ENCODE results near the gene WDR90.
A peak's percentile ranks its signal among the peaks of the same experiment; 100 is the strongest.

Gene WDR90

DNA sequence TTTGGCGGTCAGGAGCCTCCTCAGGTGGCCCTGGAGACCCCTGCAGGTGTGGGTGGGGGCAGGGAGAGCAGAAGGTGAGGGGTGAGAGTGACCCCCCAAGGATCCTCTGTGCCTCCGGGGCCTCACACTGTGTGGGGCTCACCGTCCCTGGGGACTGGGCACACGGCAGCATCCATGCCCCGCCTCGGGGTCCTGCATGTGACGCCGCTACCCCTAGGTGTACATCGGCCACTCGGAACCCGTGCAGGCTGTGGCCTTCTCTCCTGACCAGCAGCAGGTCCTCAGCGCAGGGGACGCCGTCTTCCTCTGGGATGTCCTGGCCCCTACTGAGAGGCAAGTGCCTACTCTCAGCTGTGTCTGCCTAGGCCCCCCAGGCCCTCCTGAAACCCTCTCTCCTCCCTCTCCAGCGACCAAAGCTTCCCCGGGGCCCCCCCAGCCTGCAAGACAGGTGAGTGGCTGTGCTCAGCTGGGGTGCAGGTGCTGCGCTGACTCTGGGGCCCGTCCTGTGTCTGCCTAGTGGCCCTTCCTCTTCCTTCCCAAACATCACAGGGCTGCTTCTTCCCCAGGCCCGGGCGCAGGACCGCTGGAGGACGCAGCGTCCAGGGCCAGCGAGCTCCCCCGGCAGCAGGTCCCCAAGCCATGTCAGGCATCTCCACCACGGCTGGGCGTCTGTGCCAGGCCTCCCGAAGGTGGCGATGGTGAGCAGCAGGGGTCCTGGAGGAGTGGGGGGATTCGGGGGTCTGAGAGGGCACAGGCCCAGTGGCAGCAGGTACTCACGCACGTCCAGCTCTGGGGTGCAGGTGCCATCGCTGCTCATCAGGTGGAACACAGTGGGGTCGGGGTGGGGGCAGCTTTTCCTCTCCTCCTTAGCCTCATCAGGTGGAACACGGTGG, 9.8 kb downstream of the WDR90 start:
- DNase-seq: no peak

DNA sequence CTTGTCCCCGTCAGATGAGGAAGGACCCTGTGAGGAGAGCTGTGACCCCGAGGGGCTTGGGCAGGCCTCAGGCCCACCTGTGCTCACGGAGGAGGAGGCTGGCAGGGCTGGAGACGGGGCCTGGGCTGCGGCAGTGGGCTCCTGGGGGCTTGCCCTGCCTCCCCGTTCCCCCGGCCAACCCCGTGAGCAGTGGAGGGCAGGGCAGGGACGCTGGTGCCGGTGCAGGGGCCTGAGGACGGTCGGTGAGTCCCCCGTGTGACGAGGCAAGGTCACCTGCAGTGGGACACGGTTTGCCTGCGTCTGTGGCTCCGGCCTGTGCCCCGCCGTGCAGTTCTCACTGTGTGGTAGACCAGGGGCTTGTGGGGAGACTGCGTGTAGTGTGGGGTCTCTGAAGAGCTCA, 10.5 kb downstream of the WDR90 start:
- no peak for DNase-seq

DNA sequence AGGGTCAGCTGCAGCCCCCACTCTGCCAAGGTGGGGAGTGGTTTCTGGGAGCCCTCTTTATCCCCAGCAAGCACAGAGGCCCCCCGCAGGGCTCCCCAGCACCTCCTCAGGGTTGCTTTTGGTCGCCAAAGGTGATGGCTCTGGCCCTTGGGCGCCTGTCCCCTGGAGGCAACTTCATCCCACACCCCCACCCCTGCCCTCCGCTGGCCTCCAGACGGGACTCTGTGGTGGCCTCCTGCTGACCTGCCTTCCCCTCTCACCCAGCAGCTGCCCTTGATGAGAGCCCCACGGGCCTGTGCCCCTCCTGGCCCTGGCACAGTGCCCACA, 10.9 kb downstream of the WDR90 start:
- DNase-seq: no peak

DNA sequence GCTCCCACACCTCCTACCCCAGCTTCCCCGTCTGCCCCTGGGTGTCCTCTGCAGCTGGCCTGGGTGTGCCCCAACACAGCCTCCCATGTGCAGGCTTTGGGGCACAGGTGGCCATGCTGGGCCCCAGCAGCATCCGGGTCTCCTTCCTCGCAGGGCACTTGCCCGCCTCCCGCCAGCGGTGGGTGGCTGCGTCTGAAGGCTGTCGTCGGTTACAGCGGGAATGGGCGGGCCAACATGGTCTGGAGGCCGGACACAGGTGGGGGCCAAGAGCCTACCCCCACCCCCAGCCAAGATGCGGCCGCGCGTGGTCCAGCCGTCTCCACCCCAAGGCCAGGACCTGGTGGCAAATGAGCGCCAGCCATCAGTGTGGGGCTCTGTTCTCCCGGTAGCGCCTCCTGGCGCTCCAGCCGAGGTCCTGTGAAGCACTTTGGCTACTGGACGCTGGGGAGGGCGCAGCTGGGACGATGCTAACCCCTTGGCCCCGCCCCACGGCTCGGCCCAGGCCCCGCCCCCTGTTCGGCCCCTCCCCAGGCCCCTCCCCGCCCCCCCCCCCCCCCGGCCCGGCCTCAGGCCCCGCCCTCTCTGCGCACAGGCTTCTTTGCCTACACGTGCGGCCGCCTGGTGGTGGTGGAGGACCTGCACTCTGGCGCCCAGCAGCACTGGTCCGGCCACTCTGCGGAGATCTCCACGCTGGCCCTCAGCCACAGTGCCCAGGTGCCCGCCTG, 11.5 kb downstream of the WDR90 start:
- peak in 55 of 56 donors; percentile 17 to 94 (median 77) for DNase-seq

DNA sequence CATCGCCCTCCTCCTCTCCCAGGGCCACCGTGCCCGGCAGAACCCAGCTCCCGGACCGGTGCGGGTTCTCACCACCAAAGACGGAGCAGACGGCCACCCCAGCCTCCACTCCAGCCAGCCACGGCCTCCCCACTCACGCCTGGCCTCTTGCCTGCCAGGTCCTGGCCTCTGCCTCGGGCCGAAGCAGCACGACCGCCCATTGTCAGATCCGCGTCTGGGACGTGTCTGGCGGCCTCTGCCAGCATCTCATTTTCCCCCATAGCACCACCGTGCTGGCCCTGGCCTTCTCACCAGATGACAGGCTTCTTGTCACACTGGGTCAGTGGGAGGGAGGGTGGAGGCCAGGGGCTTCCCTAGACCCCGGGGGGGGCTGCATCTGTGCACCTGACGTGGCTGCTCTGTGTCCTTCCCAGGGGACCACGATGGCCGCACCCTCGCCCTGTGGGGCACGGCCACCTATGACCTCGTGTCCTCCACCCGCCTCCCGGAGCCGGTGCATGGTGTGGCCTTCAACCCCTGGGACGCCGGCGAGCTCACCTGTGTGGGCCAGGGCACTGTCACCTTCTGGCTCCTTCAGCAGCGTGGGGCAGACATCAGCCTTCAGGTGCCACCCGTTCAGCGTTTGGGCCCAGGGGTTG, 12.1 kb downstream of the WDR90 start:
- peak in 2 of 56 donors; percentile 24 to 61 for DNase-seq

DNA sequence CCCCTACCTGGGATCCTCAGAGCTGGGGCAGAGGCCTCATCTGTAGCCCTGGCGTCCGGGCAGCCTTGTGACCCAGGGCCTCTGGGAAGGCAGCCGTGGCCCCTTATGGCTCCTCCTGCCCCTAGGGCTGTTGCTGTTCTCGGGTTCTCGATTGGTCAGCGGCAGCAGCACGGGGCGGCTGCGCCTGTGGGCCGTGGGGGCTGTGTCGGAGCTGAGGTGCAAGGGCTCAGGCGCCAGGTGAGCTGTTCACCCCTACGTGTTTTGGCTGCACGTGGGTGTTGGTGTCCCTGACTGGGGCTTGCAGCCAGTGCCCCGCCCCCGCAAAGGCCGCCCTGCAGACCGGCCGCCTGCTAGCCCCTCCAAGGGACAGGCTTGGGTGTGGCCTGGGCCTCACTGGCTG, 12.9 kb downstream of the WDR90 start:
- DNase-seq: no peak

DNA sequence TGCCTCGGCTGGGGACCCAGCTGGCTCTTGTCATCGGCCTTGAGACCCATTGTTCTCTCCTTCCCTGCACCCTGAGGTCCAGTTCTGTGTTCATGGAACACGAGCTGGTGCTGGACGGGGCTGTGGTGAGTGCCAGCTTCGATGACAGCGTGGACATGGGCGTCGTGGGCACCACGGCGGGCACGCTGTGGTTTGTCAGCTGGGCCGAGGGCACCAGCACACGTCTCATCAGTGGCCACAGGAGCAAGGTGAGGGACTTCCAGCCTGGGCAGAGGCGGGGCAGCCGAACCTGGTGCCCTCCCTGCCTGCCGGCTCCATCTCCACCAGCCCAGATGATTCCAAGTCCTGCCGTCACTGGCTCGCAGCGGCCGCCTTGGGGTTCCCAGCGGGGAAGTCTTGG, 13.4 kb downstream of the WDR90 start:
- no peak for DNase-seq

DNA sequence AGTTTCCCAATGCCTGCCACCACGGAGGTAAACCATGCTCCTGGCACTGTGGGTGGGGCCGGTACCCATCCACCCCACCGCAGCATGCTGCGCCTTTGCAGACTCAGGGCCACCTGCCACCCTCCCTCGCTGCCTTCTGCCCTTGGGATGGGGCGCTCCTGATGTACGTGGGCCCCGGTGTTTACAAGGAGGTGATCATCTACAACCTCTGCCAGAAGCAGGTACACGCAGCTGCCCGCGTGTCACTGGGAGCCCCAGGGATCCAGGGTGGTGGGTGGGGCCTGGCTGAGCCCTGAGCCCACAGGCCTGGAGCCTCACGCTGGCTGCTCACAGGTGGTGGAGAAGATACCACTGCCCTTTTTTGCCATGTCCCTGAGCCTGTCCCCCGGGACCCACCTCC, 17.4 kb downstream of the WDR90 start:
- DNase-seq: no peak

DNA sequence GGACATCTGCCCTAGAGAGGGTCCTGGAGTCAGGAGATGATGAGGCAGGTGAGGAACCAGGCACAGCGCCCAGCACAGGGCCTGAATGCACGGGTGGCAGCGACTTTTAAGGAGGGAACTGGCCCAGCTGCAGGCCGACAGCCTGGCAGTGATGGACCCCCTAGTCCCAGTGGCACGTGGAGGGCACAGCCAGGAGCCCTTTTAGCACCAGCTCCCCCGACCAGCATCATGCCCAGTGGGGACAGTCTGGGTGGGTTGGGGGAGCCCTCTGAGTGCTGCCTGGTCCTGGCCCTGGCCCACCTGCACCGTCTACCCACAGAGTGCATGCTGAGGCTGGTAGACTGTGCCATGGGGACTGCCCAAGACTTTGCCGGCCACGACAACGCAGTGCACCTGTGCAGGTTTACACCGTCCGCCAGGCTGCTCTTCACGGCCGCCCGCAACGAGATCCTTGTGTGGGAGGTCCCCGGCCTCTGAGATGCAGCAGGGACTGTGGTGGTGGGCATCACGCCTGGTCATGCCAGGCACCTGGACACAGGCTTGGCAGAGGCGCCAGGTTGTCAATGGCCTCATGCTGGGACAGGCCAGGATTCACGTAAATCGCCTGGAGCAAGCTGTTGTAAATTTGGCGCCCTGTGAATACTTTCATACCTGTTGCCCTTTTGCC, 18.1 kb downstream of the WDR90 start:
- DNase-seq: no peak

DNA sequence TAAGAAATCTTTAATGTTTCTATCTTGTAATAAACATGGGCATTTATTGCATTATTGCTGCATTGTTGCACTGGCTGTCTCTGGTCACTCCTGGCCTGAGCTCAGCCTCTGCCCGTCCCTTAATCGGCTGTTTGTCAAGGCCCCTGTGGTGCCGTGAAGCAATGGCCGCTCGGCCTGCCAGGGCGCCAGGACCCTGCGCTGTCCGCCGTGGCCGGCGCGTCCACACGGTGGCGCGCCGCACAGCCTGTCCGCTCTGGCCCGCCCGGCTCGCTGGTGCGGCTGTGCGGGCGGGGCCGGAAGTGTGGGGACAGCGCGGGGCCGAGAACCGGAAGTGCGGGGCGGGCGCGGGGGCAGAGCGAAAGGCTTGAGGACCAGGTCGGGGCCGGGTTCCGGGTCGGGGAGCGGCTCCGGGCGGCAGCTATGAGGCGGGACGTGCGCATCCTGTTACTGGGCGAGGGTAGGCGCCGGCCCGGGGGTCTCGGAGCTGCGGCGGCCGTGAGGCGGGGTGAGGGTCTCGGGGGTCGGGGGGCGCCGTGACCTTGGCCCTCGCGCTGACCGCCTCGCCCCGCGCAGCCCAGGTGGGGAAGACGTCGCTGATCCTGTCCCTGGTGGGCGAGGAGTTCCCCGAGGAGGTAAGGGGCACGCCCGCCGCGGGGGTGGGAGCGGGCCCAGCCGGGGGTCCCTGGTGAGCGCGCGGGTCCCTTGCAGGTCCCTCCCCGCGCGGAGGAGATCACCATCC, 18.8 kb downstream of the WDR90 start, which contains the start of gene RHOT2:
Gene RHOT2 (plus strand): TSS at position 353 of the 739 bp plus-strand sequence. CDS start 68 bp downstream, at position 421.
- peak in 55 of 56 donors; percentile 31 to 95 (median 81) for DNase-seq

DNA sequence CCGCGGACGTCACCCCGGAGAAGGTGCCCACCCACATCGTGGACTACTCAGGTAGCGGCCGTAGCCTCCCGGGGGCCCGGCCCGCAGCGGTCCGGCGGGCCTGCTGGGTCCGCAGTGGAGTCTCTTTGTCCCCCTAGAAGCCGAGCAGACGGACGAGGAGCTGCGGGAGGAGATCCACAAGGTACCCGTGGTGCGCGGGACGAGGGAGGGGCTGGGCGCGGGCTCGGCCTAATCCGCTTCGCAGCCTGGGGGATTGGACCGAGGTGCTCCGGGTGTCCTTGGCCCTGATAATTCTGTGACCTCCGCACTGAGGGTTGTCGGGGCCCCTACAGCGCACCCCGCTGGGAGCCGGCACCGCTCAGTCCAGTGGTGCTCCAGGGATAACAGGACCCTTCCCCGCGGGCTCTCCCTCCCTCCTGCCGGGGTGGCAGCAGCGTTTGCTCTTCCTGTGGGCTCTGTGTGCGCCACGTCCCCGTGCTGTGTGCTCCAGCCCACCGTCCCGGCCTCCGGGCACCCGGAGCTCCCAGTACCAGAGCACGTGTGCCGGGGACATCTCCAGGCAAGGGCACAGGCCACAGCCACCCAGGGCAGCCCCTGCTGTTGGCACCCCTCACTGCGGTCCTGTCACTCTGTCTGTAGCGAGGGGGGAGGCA, 19.5 kb downstream of the WDR90 start:
- no peak for DNase-seq

DNA sequence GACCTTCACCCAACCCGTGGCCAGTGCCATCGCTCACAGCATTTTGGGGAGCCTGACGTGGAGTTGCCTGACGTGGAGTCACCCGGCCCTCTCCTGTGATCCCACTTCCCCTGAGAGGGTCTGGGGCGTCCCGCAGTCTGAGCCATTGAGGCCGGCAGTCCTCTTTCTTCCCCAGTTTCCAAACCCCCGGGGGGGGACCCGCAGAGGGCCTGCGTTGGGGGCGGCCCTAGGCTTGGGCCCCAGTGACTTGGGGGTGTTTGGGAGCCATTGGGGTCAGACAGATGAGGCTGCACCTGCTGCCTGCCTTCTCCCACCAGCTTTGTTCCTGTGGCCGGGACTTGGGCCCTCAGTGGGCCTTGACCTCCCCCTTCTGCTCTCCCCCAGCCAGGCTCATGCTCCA, 20.5 kb downstream of the WDR90 start:
- no peak for DNase-seq

DNA sequence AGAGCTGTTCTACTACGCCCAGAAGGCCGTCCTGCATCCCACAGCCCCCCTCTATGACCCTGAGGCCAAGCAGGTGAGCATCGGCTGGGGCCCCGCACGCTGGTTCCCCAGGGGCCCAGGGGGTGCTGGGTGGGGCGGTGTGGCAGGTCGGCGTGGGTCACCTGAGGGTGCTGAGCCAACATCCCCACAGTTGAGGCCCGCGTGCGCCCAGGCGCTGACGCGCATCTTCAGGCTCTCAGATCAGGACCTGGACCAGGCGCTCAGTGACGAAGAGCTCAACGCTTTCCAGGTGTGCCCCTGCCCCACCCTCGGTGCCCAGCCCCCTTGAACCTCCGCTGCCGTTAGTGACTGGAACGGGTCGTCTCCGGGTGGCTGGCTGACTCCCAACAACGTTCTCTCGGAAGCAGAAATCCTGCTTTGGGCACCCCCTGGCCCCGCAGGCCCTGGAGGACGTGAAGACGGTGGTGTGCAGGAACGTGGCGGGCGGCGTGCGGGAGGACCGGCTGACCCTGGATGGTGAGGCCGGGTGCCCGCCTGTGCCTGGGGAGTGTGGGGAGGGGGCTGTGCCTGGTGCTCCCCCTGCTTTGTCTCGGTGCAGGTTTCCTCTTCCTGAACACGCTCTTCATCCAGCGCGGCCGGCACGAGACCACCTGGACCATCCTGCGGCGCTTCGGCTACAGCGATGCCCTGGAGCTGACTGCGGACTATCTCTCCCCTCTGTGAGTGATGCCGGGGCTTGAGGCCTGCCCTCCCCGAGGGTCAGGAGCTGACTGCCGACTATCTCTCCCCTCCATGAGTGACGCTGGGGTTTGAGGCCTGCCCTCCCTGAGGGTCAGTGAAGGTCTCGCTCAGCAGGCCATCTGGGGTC, 21.6 kb downstream of the WDR90 start:
- no peak for DNase-seq

DNA sequence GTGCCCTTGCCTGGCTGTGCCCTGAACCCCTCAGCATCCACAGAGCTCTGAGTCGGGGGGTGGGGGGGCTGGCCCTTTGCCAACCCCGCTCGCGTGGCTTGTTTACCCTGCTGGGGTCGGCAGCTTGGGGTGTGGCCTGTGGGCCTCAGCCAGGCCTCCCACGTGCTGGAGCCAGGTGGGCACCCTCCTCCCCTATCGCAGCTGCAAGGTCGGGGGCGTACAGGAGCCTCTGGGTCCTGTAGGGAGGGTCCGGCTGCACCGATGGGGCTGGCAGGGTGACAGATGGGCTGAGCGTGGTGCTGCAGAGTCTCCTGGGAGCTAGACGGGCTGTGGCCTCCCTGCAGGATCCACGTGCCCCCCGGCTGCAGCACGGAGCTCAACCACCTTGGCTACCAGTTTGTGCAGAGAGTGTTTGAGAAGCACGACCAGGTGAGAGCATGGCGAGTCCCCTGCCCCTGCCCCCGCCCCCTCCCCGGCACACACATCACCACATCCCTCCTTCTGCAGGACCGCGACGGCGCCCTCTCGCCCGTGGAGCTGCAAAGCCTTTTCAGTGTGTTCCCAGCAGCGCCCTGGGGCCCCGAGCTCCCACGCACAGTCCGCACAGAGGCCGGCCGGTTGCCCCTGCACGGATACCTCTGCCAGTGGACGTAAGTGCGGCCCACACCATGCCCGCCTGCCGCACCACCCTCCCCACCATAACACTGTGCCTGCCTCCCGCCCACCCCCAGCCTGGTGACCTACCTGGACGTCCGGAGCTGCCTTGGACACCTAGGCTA, 22.4 kb downstream of the WDR90 start:
- DNase-seq: peak in 1 of 56 donors; percentile 10

DNA sequence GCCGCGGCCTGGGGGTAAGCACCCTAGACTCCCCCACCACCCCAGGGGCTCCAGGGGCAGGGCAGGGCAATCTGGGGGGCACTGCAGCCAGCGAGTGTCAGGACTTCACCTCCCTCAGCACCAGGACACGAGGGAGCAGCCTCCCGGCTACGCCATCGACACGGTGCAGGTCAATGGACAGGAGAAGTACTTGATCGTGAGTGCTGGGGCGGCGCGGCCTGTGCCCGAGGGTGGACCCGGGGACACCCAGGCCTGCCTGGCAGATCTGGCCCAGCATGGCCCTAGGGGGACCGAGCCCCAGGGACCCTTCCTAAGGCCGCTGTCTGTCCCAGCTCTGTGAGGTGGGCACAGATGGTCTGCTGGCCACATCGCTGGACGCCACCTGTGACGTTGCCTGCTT, 23.2 kb downstream of the WDR90 start:
- no peak for DNase-seq

DNA sequence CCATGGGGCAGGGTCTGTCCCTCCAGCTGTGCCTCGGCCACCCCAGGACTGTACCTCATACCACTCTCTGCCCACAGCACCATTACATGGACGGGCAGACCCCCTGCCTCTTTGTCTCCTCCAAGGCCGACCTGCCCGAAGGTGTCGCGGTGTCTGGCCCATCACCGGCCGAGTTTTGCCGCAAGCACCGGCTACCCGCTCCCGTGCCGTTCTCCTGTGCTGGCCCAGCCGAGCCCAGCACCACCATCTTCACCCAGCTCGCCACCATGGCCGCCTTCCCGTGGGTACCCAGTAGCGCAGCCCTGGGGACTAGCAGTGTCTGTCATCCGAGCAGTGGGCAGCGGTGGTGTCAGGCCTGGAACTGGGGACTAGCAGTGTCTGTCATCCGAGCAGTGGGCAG, 23.7 kb downstream of the WDR90 start:
- DNase-seq: no peak

DNA sequence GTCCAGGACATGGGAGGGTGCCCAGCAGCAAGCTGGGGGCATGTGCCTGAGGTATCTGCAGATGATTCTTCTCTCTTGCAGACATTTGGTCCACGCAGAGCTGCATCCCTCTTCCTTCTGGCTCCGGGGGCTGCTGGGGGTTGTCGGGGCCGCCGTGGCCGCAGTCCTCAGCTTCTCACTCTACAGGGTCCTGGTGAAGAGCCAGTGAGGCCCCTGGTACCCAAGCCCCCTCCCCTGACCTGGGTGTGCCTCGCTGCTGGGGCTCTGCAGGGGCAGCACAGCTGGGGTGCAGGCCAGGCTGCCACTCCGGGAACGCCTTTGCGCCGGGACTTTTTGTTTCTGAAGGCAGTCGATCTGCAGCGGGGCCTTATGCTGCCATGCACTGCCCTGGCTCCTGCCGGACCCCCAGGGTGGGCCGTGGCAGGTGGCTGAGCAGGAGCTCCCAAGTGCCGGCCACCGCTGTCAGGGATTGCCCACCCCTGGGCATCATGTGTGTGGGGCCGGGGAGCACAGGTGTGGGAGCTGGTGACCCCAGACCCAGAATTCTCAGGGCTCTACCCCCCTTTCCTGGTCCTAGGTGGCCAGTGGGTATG, 24.3 kb downstream of the WDR90 start:
- DNase-seq: no peak

DNA sequence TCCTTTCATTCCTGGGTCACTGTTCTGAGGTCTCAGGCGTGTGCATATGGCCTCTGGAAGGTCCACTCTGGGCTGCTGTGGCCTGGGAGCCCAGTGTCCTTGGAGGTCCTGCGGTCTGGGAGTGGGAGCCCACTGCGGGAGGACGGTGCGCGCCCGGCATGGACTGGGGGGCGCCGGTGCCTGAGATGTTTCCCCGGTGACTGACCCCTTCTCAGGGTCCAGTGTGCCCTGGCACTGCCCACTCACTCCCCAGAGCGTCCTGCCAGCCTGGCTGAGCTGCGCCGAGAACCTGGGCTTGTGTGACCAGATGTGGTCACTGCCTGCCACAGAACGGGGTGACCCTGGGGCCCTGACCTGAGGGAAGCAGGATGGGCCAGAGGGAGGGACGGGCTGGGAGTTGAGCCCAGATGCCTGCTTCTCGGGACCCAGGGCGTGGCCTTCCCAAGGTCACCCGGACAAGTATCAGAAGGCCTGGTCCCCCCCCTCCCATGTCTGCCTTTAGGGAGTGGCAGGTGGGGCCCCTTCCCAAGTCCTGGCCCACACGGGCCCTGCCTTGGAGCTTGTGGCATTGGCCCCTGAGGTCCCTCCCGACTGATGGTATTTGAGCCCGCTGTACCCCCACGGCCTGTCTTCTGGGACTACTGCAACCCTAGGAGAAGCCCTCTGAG, 25.2 kb downstream of the WDR90 start:
- no peak for DNase-seq
